Ishikawa (cell line): Measurements from ENCODE around the gene ASTN2.

Experiments
- CREB1 ChIP-seq: IDR thresholded peaks from 2 replicates; pipeline ENCODE4 v1.6.1; 2012; ENCODE audit warnings: low read depth
- TAF1 ChIP-seq: IDR thresholded peaks from 2 replicates; pipeline ENCODE4 v1.6.1; 2012; ENCODE audit warnings: low read depth, mild to moderate bottlenecking
- TF ChIP-seq, protein P1 (sequence below): IDR thresholded peaks from 2 replicates; pipeline ENCODE4 v1.6.1; 2012; ENCODE audit warnings: low read depth, mild to moderate bottlenecking

- TF ChIP-seq TAF1 (no peak), CREB1 (no peak)
- TF ChIP-seq, protein P1, sequence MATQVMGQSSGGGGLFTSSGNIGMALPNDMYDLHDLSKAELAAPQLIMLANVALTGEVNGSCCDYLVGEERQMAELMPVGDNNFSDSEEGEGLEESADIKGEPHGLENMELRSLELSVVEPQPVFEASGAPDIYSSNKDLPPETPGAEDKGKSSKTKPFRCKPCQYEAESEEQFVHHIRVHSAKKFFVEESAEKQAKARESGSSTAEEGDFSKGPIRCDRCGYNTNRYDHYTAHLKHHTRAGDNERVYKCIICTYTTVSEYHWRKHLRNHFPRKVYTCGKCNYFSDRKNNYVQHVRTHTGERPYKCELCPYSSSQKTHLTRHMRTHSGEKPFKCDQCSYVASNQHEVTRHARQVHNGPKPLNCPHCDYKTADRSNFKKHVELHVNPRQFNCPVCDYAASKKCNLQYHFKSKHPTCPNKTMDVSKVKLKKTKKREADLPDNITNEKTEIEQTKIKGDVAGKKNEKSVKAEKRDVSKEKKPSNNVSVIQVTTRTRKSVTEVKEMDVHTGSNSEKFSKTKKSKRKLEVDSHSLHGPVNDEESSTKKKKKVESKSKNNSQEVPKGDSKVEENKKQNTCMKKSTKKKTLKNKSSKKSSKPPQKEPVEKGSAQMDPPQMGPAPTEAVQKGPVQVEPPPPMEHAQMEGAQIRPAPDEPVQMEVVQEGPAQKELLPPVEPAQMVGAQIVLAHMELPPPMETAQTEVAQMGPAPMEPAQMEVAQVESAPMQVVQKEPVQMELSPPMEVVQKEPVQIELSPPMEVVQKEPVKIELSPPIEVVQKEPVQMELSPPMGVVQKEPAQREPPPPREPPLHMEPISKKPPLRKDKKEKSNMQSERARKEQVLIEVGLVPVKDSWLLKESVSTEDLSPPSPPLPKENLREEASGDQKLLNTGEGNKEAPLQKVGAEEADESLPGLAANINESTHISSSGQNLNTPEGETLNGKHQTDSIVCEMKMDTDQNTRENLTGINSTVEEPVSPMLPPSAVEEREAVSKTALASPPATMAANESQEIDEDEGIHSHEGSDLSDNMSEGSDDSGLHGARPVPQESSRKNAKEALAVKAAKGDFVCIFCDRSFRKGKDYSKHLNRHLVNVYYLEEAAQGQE = no peak
Measured at GRCh38 chr9:117325831-117326230, 89.0 kb downstream of the ASTN2 start.
